Uterus (tissue), 4 donors: ENCODE data around the gene RPGRIP1L. TPM values are rescaled to one million over a fixed set of nuclear protein-coding genes. Genes with fewer than 3 reads are reported as not detected.

Source experiments
- DNase-seq, 2 donors: peaks; one replicate each; pipeline ENCODE4 v3.0.0-alpha.2; 2019 to 2020
- H3K27ac ChIP-seq, 2 donors: fragments of 200-600 bp; sonication (generic); 1 replicate in 1 of 2; 2 replicates in 1 of 2; pipeline ENCODE4 v1.5.1; 2016 to 2018
- H3K27me3 ChIP-seq, 2 donors: fragments of 200-600 bp; sonication (generic); one replicate each; pipeline ENCODE4 v1.5.1; 2018 to 2019; ENCODE audit warnings: control low read depth in 1 of 2
- H3K36me3 ChIP-seq, 2 donors: fragments of 200-600 bp; sonication (generic); one replicate each; pipeline ENCODE4 v1.5.1; 2019; ENCODE audit warnings: control low read depth in 1 of 2
- H3K4me1 ChIP-seq, 2 donors: fragments of 200-600 bp; sonication (generic); one replicate each; pipeline ENCODE4 v1.5.1; 2018 to 2019; ENCODE audit warnings: control low read depth in 1 of 2
- H3K4me3 ChIP-seq, 2 donors: fragments of 200-600 bp; sonication (generic); 1 replicate in 1 of 2; 2 replicates in 1 of 2; pipeline ENCODE4 v1.5.1; 2018 to 2019; ENCODE audit warnings: mild to moderate bottlenecking in 1 of 2
- H3K9me3 ChIP-seq, 2 donors: fragments of 200-600 bp; sonication (generic); one replicate each; pipeline ENCODE4 v1.5.1; 2019; ENCODE audit warnings: control low read depth in 1 of 2
- CTCF ChIP-seq, 4 experiments: fragments of 200-600 bp in 2 of 4; fragments of 450-650 bp in 2 of 4; sonication (generic) in 2 of 4; IDR thresholded peaks; one replicate each; pipeline ENCODE4 v1.5.1; 2016 to 2019; ENCODE audit warnings: antibody characterized with exemption in 4 of 4, mild to moderate bottlenecking in 2 of 4, moderate library complexity in 1 of 4
- POLR2A ChIP-seq, 2 donors: fragments of 450-650 bp; IDR thresholded peaks; one replicate each; pipeline ENCODE4 v1.6.1; 2016; ENCODE audit warnings: antibody characterized with exemption in 2 of 2, mild to moderate bottlenecking in 1 of 2, moderate library complexity in 1 of 2
- intact Hi-C: fragments of 100-400 bp; cut with DNase I; formaldehyde crosslinking; loops from one replicate; pipeline ENCODE4 v1.15.1; 2023; ENCODE audit warnings: low total_unique reads
- total RNA-seq, 4 donors: library from RNA; depleted of rRNA in 3 of 4; stranded (reverse); fragments of >200 nt in 3 of 4; gene quantifications; one replicate each; pipeline versions ENCODE4 v1.1.0 to v1.2.4, GENCODE V29; 2014 to 2023
- donor health status: DM: yes; HTN: yes; CAD: no.

RPGRIP1L gene
- total RNA-seq, 4 donors from 2014 or later, result 1.2 to 35.3 (median 6.2) TPM

GRCh38 chr16:53744449-53744848 is 40.8 kb upstream of the RPGRIP1L start:
- Histone ChIP-seq H3K36me3 (no peaks in the 10 kb centered on the region), H3K9me3 (no peaks in the 10 kb centered on the region), H3K27ac (no peak overlapping the region), H3K4me1 (peaks cover 5 to 18% of the 10 kb centered on the region in 2 donors), H3K4me3 (no peak overlapping the region), H3K27me3 (no peaks in the 10 kb centered on the region)
- TF ChIP-seq POLR2A (IDR thresholded peaks at IDR 0.05) (no peak), CTCF (IDR thresholded peaks at IDR 0.05) (no peak)
- DNase-seq, result no peak
- intact Hi-C loops, result no loop called here

GRCh38 chr16:53743149-53743566 is 39.5 kb upstream of the RPGRIP1L start:
- no peak overlapping the region for H3K27ac ChIP-seq
- H3K36me3 ChIP-seq, result no peaks in the 10 kb centered on the region
- peaks cover 5 to 18% of the 10 kb centered on the region in 2 donors for H3K4me1 ChIP-seq
- no peak for DNase-seq
- TF ChIP-seq POLR2A (IDR thresholded peaks at IDR 0.05), result no peak
- TF ChIP-seq CTCF (IDR thresholded peaks at IDR 0.05), result peak in 3 of 4 experiments; percentile 10 to 41 (median 28)
- no peak overlapping the region for H3K4me3 ChIP-seq
- H3K9me3 ChIP-seq, result no peaks in the 10 kb centered on the region
- H3K27me3 ChIP-seq, result no peaks in the 10 kb centered on the region
- intact Hi-C loops, result no loop called here

GRCh38 chr16:53741546-53741945 is 37.9 kb upstream of the RPGRIP1L start:
- Histone ChIP-seq H3K27ac (no peak overlapping the region), H3K9me3 (no peaks in the 10 kb centered on the region), H3K36me3 (no peaks in the 10 kb centered on the region), H3K4me3 (no peak overlapping the region), H3K4me1 (peaks cover 5 to 18% of the 10 kb centered on the region in 2 donors), H3K27me3 (no peaks in the 10 kb centered on the region)
- TF ChIP-seq CTCF (IDR thresholded peaks at IDR 0.05), result no peak
- no peak for TF ChIP-seq POLR2A (IDR thresholded peaks at IDR 0.05)
- intact Hi-C loops, result no loop called here
- DNase-seq, result no peak

- no peaks in the 10 kb centered on the region for H3K27me3 ChIP-seq
- no peak overlapping the region for H3K27ac ChIP-seq
- peaks cover 5 to 18% of the 10 kb centered on the region in 2 donors for H3K4me1 ChIP-seq
- H3K4me3 ChIP-seq, result no peak overlapping the region
- H3K36me3 ChIP-seq, result no peaks in the 10 kb centered on the region
- intact Hi-C loops, result no loop called here
- DNase-seq, result no peak
- TF ChIP-seq CTCF (IDR thresholded peaks at IDR 0.05) (no peak), POLR2A (IDR thresholded peaks at IDR 0.05) (no peak)
- no peaks in the 10 kb centered on the region for H3K9me3 ChIP-seq
These were observed 37.4 kb upstream of the RPGRIP1L start for GRCh38 chr16:53740933-53741531.

- Histone ChIP-seq H3K27ac (no peak overlapping the region), H3K36me3 (no peaks in the 10 kb centered on the region), H3K27me3 (no peaks in the 10 kb centered on the region), H3K4me1 (peaks cover 5 to 14% of the 10 kb centered on the region in 2 donors), H3K9me3 (no peaks in the 10 kb centered on the region), H3K4me3 (no peak overlapping the region)
- DNase-seq, result no peak
- intact Hi-C loops, result no loop called here
- TF ChIP-seq POLR2A (IDR thresholded peaks at IDR 0.05) (no peak), CTCF (IDR thresholded peaks at IDR 0.05) (no peak)
These were observed 36.8 kb upstream of the RPGRIP1L start for GRCh38 chr16:53740476-53740875.
